Spinal cord (tissue), 10 donors: ENCODE results near the gene UBE4B. TPM values are rescaled to one million over a fixed set of nuclear protein-coding genes. Genes with fewer than 3 reads are reported as not detected.

Source experiments
- DNase-seq, 6 donors: peaks; one replicate each; pipeline versions ENCODE4 v3.0.0 to v3.0.0-alpha.2; 2013 to 2015; ENCODE audit warnings: low spot score in 6 of 6, low read depth in 4 of 6
- H3K27ac ChIP-seq: one replicate; pipeline ENCODE4 v1.5.1; 2013; ENCODE audit warnings: low read depth, low read length, control low read depth
- H3K27me3 ChIP-seq: one replicate; pipeline ENCODE4 v1.6.1; 2013; ENCODE audit warnings: low read length; ENCODE audit not compliant: control insufficient read depth, insufficient read depth
- H3K36me3 ChIP-seq: one replicate; pipeline ENCODE4 v1.6.1; 2013; ENCODE audit warnings: low read length; ENCODE audit not compliant: control insufficient read depth, insufficient read depth
- H3K4me1 ChIP-seq: one replicate; pipeline ENCODE4 v1.6.1; 2013; ENCODE audit warnings: low read length; ENCODE audit not compliant: control insufficient read depth, insufficient read depth
- H3K4me3 ChIP-seq: one replicate; pipeline ENCODE4 v1.5.1; 2013; ENCODE audit warnings: low read depth, low read length, control low read depth
- H3K9me3 ChIP-seq: one replicate; pipeline ENCODE4 v1.6.1; 2013; ENCODE audit warnings: low read length; ENCODE audit not compliant: control insufficient read depth, insufficient read depth
- WGBS: methylation state at CpG from one replicate; pipeline ENCODE4 v1.1.5; 2013; ENCODE audit warnings: missing lambda C conversion rate; ENCODE audit not compliant: insufficient coverage; 5-methylcytosine and 5-hydroxymethylcytosine counted together
- long read RNA-seq, 4 donors: transcript quantifications; one replicate each; lab custom pipeline, GENCODE V29; 2026
- polyA plus RNA-seq, 2 donors: library from polyadenylated mRNA; unstranded; fragments of 120-200 nt; gene quantifications; one replicate each; pipeline ENCODE4 v1.2.1, GENCODE V29; 2013; ENCODE audit not compliant: insufficient read length in 2 of 2
- total RNA-seq, 2 donors: library from RNA; depleted of rRNA in 1 of 2; stranded (reverse); fragments of 120-200 nt in 1 of 2; fragments of >200 nt in 1 of 2; gene quantifications; one replicate each; pipeline versions ENCODE4 v1.2.3 to v1.2.4, GENCODE V29; 2013 to 2014
- donor health status: healthy.

The UBE4B gene
- 10 to 100 TPM; 35.4 to 38.7 TPM for total RNA-seq
- 10 to 100 TPM; 39.9 to 47.6 TPM for polyA plus RNA-seq
- long read RNA-seq, donor 1, partial matches to known transcripts: 7 of 8 reads
- long read RNA-seq, donor 1, other reads (novel, unspliced or antisense): 0 of 8 reads
- long read RNA-seq, donor 2: 0 reads
- long read RNA-seq, donor 3, full-length matches to known transcripts: 1 of 27 reads
- long read RNA-seq, donor 3, partial matches to known transcripts: 26 of 27 reads
- long read RNA-seq, donor 3, other reads (novel, unspliced or antisense): 0 of 27 reads
- long read RNA-seq, donor 4, full-length matches to known transcripts: 2 of 7 reads
- long read RNA-seq, donor 4, partial matches to known transcripts: 5 of 7 reads
- long read RNA-seq, donor 4, other reads (novel, unspliced or antisense): 0 of 7 reads

DNA sequence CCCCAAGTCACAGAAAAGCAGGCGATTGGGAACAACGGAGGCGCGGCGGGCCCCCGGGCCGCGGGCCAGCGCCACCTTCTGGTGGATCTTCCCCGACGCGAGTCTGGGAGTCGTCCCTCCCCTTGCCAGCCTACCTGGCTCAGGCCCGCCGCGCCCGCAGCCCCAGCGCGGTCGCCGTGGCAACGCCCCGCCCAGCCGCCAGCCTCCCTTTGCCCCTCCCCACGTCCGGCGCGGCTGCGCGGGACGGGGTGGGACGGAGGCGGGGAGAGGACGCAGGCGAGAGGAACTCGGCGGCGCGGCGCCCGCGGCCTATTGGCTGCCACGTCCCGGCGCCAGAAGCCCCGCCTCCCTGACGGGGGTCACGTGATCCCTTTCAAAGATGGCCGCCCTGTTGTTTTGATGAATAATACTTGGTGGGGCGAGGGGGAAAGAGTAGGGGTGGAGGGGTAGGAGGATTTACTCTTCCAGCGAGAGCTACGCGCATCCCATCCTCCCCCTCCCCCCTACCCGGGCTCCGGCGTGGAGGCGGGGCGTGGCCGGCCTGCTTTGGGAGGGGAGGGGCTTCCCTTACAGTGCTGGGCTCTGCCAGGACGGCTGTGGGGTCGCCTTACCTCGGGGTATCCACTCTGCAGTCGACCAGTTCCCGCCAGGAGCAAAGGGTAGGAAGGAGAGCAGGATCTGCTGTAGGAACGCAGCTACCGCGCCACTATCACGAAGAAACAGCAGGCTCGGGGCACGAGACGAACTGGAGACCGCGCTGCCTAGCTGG, at the start of gene UBE4B:
Gene UBE4B, plus strand, starts transcription at position 369 of the 769 bp plus-strand sequence. CDS start 713 bp downstream, outside the sequence.
- Histone ChIP-seq H3K36me3 (peaks cover 5% of the 10 kb centered on the region), H3K4me3 (peak within 1 kb of the TSS; percentile 95), H3K9me3 (no peaks in the 10 kb centered on the region), H3K4me1 (peaks cover 5% of the 10 kb centered on the region), H3K27ac (peak within 1 kb of the TSS; percentile 98), H3K27me3 (no peaks in the 10 kb centered on the region)
- peak; percentile 95 to 100 (median 98) for DNase-seq
- under 1% methylated on average over 59 of the region's 73 CpGs for WGBS

DNA sequence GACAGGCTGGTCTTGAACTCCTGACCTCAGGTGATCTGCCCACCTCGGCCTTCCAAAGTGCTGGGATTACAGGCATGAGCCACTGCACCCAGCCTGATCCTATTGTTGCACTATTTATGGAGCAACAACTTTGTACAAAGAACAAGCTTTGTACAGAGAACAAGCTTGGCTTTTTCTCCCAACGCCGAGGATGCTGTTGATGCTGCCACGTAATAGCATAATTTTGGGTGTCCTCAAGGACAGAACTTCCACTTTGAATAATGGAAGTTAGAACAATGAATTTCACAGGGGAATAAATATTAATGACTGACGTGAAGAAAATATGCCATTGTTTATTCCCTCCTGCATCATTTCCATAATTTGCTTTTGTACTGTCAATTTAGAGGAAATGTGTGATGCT, 48.5 kb upstream of the UBE4B start:
- 60% methylated on average over 1 of the region's 5 CpGs for WGBS

DNA sequence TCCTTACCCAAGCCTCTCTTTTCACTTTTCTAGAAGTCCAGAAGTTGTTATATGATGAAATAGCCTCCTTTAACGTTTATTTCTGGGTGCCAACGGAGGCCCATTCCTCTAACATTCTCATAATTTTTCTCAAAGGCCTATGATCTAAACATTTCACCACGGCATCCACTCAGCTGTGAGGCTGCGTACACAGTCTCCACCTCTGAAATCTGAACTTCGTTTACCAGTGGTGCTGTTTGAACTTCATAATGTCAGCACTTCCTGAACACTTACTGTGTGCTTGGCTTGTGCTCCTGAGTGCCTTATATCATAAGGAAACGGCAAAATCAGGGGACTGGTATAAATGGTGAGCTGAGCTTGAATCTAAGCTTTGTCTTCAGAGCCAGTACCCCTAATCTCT, 47.8 kb upstream of the UBE4B start:
- no peak overlapping the region for H3K4me3 ChIP-seq
- WGBS: 100% methylated on average over 1 of the region's 6 CpGs

More for the DNA sequence above, 48.5 kb upstream of the UBE4B start:
- DNase-seq: no peak
- Histone ChIP-seq H3K27me3 (no peaks in the 10 kb centered on the region), H3K27ac (no peak overlapping the region), H3K36me3 (peaks cover 5% of the 10 kb centered on the region), H3K9me3 (no peaks in the 10 kb centered on the region), H3K4me1 (no peaks in the 10 kb centered on the region), H3K4me3 (no peak overlapping the region)

DNA sequence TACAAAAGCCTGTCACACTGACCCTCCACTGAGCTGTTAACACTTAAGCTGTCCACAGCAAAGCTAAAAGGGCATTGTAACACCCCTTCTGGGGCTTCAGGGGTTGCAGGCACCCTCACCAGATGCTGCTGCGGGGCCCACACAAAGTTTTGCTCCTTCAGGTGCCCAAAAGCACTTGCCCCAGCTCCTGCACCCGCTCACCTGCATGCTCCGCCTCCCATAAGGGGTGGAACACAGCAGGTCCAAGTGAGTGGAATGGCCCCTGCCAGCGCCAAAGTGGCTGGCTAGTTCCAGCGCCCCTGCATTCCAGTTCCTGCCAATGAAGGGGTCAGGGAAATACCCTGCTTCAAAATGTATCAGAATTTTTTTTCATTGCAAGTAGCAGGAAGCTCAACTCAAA, 43.0 kb upstream of the UBE4B start:
- 80% methylated on average over 5 of the region's 5 CpGs for WGBS
- H3K27ac ChIP-seq: no peak overlapping the region
- H3K27me3 ChIP-seq: no peaks in the 10 kb centered on the region
- no peak for DNase-seq
- H3K36me3 ChIP-seq: peaks cover 3% of the 10 kb centered on the region
- no peaks in the 10 kb centered on the region for H3K4me1 ChIP-seq
- no peak overlapping the region for H3K4me3 ChIP-seq
- H3K9me3 ChIP-seq: no peaks in the 10 kb centered on the region

More for the DNA sequence above, 47.8 kb upstream of the UBE4B start:
- Histone ChIP-seq H3K9me3 (no peaks in the 10 kb centered on the region), H3K36me3 (peaks cover 8% of the 10 kb centered on the region), H3K27ac (no peak overlapping the region), H3K27me3 (no peaks in the 10 kb centered on the region), H3K4me1 (no peaks in the 10 kb centered on the region)
- no peak for DNase-seq

DNA sequence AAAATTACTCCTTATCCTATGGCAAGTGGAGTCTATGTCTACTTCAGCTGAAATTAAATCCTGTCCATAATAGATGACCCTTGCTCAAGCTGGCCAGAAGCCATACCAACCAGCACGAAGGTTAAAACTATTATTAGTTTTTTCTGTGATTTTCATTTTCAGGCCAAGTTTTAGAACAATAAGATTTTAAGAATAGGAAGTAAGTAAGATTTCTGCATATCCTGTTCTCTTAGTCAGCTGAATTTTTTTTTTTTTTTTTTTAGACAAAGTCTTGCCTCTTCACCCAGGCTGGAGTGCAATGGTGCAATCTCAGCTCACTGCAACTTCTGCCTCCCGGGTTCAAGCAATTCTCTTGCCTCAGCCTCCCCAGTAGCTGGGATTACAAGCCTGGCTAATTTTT, 41.8 kb upstream of the UBE4B start:
- no peaks in the 10 kb centered on the region for H3K27me3 ChIP-seq
- H3K27ac ChIP-seq: no peak overlapping the region
- WGBS: no CpG with 5 or more reads among the region's 2 CpGs
- no peaks in the 10 kb centered on the region for H3K9me3 ChIP-seq
- no peak overlapping the region for H3K4me3 ChIP-seq
- no peaks in the 10 kb centered on the region for H3K4me1 ChIP-seq
- peaks cover 3% of the 10 kb centered on the region for H3K36me3 ChIP-seq
- no peak for DNase-seq

DNA sequence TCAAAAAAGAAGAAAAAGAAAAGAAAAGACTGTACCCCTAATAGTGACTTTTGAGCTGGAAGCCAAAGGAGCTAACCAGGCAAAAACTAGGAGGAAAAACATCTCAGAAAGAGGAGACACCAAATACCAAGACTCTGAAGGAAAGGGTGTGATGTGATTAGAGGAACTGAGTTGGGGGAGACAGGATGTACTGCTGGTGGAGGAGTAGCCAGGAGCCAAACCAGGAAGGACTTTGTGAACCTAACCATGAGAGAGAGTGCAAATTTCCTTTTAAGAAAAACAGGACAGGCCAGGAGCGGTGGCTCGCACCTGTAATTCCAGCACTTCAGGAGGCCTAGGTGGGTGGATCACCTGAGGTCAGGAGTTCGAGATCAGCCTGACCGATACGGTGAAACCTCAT, 39.8 kb upstream of the UBE4B start:
- H3K36me3 ChIP-seq: peaks cover 3% of the 10 kb centered on the region
- H3K27ac ChIP-seq: no peak overlapping the region
- H3K4me1 ChIP-seq: peaks cover 6% of the 10 kb centered on the region
- no CpG with 5 or more reads among the region's 5 CpGs for WGBS
- H3K4me3 ChIP-seq: no peak overlapping the region
- H3K9me3 ChIP-seq: no peaks in the 10 kb centered on the region
- DNase-seq: no peak
- H3K27me3 ChIP-seq: peaks cover 17% of the 10 kb centered on the region

DNA sequence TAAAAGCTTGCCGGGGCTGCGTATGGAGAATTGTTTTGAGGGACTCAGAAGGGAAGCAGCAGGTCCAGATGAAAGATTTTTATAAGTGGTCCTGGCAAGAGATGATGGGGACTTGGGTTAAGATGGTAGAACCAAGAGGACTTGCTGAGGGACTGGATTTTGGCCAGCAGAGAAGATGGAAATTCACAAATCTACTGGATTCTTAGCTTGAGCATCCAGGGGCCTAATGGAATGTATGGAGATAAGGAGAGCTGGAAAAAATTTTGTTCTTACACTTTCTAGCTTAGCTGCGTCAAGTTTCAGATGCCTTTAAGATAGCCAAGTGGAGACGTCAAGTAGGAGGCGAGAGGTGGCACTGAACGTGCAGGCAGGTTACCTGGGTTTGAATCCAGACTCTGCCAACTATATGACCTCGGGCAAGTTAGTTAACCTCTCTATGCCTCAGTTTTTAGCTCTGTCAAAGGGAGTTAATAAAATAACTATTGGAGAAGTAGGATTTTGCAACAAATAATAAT, 39.1 kb upstream of the UBE4B start:
- Histone ChIP-seq H3K27me3 (peaks cover 24% of the 10 kb centered on the region), H3K4me3 (no peak overlapping the region), H3K9me3 (no peaks in the 10 kb centered on the region), H3K4me1 (peaks cover 9% of the 10 kb centered on the region), H3K36me3 (peaks cover 3% of the 10 kb centered on the region), H3K27ac (no peak overlapping the region)
- no peak for DNase-seq
- WGBS: 87% methylated on average over 6 of the region's 7 CpGs

DNA sequence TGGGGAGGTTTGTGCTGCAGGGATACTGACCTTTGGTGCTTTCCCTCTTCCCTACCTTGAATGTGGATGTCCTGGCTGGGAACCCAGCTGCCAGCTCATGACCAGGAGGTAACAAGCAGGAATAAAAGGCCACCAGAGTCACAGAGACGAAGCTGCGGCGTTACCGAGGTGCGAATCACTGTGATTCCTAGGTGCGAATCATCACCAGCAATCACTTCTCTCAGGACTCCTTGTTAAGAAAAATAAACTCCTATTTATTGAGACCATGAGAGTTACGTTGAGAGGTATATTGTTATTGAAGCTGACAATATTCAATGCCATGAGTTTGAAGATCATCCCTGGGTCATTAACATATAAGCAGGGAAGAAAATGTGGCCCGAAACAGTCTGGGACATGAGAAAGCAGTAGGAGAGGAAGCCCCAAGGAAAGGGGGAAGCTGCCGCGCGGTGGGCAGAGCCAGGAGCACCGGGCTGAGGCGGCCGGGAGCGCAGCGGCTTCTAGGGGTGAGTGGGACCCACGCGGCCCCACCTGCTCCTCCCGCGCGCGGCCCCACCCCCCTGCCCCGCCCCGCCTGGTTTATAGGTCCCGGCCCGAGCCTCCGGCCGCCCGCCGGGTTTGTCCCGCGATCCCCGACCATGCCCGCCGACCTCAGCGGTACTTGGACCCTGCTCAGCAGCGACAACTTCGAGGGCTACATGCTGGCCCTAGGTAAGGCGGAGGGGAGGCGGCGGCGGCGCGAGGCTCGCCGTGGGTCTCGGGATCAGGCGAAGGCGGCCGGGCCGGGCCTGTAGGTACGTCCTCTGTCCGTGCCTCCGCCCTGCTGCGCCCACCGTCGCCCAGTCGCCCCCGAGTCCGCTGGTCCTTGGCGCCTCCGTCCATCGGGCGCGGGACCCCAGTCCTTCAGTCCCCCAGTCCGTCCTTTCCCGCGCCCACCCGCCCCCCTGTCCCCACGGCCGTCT, 35.9 kb upstream of the UBE4B start, which contains the start of gene RBP7:
Gene RBP7, plus strand, starts transcription at position 605 of the 959 bp plus-strand sequence. Its CDS starts 31 bp downstream, at position 636.
- Histone ChIP-seq H3K36me3 (no peaks in the 10 kb centered on the region), H3K27me3 (peaks cover 27% of the 10 kb centered on the region), H3K4me3 (no peak within 1 kb of the TSS), H3K27ac (no peak within 1 kb of the TSS), H3K4me1 (peaks cover 18% of the 10 kb centered on the region), H3K9me3 (no peaks in the 10 kb centered on the region)
- 2% methylated on average over 63 of the region's 71 CpGs for WGBS
- DNase-seq: no peak
